ENCODE data around the gene PBX1. TPM values are rescaled to one million over a fixed set of nuclear protein-coding genes. Genes with fewer than 3 reads are reported as not detected.

The PBX1 gene
- total and polyA plus RNA-seq, 2 experiments from 2014 or later: 40.0 to 104 TPM

DNA sequence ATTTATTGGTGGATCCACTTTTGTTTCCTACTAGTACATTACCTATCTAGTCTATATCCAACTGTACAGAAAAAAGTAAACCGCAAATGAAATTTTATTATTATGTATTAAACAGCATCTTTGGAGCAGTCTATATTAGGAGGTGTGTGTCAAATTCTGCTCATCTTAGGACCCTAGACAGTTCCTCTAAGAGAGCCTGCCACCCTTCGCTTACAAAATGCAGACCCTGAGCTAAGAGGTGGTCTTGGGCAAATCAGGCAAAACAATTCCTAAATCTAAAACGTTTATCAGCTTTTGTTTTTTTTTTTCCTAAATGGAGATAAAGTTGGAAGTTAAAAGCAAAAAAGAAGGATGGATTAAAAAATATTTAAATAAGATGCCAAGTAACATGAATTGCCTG, 85.3 kb downstream of the PBX1 start:
- Histone ChIP-seq H3K4me3 (no peak overlapping the region), H3K27me3 (ENCODE audit: insufficient read depth) (no peaks in the 10 kb centered on the region), H3K27ac (ENCODE audit: low read depth) (no peak overlapping the region), H3K9me2 (ENCODE audit: insufficient read depth) (no peaks in the 10 kb centered on the region), H3K4me2 (no peak overlapping the region), H2AFZ (no peak overlapping the region), H4K20me1 (replicated peaks; ENCODE audit: insufficient read depth) (peaks cover 27% of the 10 kb centered on the region), H3K4me1 (ENCODE audit: insufficient read depth) (peaks cover 66% of the 10 kb centered on the region), H3K79me2 (replicated peaks; ENCODE audit: insufficient read depth) (peaks cover 100% of the 10 kb centered on the region), H3K36me3 (ENCODE audit: insufficient read depth) (peaks cover 4% of the 10 kb centered on the region; the same call in 1 of the 2 replicates), H3F3A (replicated peaks; ENCODE audit: low read depth) (no peaks in the 10 kb centered on the region)
- Mint-ChIP-seq H3K36me3 (ENCODE audit: low read depth) (peaks cover 21% of the 10 kb centered on the region), H3K9me3 (no peaks in the 10 kb centered on the region), H3K27me3 (ENCODE audit: insufficient read depth, low read depth, poor library complexity) (peaks cover 16% of the 10 kb centered on the region), H3K27ac (no peak overlapping the region), H3K4me3 (no peak overlapping the region), H3K4me1 (peaks cover 65% of the 10 kb centered on the region)
- DNase-seq (ENCODE audit: low spot score): no peak
- ATAC-seq: no peak
- TF ChIP-seq EZH2 (IDR thresholded peaks at IDR 0.05; ENCODE audit: low read depth, unreplicated experiment): no peak
- TF ChIP-seq CTCF (conservative IDR thresholded peaks at IDR 0.05; ENCODE audit: low read depth in 2 of 2): no peak
- TF ChIP-seq STAT1 (IDR thresholded peaks at IDR 0.05; ENCODE audit: unreplicated experiment): no peak
- no peak for TF ChIP-seq ZNF114 (CRISPR knock-in tag; IDR thresholded peaks at IDR 0.05)

- Histone ChIP-seq H3F3A (replicated peaks; ENCODE audit: low read depth) (no peaks in the 10 kb centered on the region), H3K4me1 (ENCODE audit: insufficient read depth) (peaks cover 70% of the 10 kb centered on the region), H3K4me2 (no peak overlapping the region), H3K27ac (ENCODE audit: low read depth) (peak overlapping the region; percentile 76), H3K9me2 (ENCODE audit: insufficient read depth) (no peaks in the 10 kb centered on the region), H3K36me3 (ENCODE audit: insufficient read depth) (peaks cover 4% of the 10 kb centered on the region; the same call in 1 of the 2 replicates), H3K4me3 (no peak overlapping the region), H4K20me1 (replicated peaks; ENCODE audit: insufficient read depth) (peaks cover 27% of the 10 kb centered on the region), H3K27me3 (ENCODE audit: insufficient read depth) (no peaks in the 10 kb centered on the region), H2AFZ (no peak overlapping the region), H3K79me2 (replicated peaks; ENCODE audit: insufficient read depth) (peaks cover 100% of the 10 kb centered on the region)
- H3K4me1 Mint-ChIP-seq: peaks cover 69% of the 10 kb centered on the region
- H3K4me3 Mint-ChIP-seq: no peak overlapping the region
- no peak for ATAC-seq
- H3K27ac Mint-ChIP-seq: peak overlapping the region; percentile 71; the same call in 1 of the 2 replicates
- peaks cover 20% of the 10 kb centered on the region for H3K27me3 Mint-ChIP-seq (ENCODE audit: insufficient read depth, low read depth, poor library complexity)
- no peak for DNase-seq (ENCODE audit: low spot score)
- peaks cover 21% of the 10 kb centered on the region for H3K36me3 Mint-ChIP-seq (ENCODE audit: low read depth)
- H3K9me3 Mint-ChIP-seq: no peaks in the 10 kb centered on the region
- no peak for TF ChIP-seq JUNB (IDR thresholded peaks at IDR 0.05; ENCODE audit: unreplicated experiment)
- no peak for TF ChIP-seq STAT1 (IDR thresholded peaks at IDR 0.05; ENCODE audit: unreplicated experiment)
- TF ChIP-seq EZH2 (IDR thresholded peaks at IDR 0.05; ENCODE audit: low read depth, unreplicated experiment): no peak
- no peak for TF ChIP-seq ZNF114 (CRISPR knock-in tag; IDR thresholded peaks at IDR 0.05)
- TF ChIP-seq ZNF331 (CRISPR knock-in tag; IDR thresholded peaks at IDR 0.05; ENCODE audit: low read depth): no peak
- TF ChIP-seq CREB1 (CRISPR knock-in tag; IDR thresholded peaks at IDR 0.05; ENCODE audit: low read depth): no peak
- TF ChIP-seq, protein P1, sequence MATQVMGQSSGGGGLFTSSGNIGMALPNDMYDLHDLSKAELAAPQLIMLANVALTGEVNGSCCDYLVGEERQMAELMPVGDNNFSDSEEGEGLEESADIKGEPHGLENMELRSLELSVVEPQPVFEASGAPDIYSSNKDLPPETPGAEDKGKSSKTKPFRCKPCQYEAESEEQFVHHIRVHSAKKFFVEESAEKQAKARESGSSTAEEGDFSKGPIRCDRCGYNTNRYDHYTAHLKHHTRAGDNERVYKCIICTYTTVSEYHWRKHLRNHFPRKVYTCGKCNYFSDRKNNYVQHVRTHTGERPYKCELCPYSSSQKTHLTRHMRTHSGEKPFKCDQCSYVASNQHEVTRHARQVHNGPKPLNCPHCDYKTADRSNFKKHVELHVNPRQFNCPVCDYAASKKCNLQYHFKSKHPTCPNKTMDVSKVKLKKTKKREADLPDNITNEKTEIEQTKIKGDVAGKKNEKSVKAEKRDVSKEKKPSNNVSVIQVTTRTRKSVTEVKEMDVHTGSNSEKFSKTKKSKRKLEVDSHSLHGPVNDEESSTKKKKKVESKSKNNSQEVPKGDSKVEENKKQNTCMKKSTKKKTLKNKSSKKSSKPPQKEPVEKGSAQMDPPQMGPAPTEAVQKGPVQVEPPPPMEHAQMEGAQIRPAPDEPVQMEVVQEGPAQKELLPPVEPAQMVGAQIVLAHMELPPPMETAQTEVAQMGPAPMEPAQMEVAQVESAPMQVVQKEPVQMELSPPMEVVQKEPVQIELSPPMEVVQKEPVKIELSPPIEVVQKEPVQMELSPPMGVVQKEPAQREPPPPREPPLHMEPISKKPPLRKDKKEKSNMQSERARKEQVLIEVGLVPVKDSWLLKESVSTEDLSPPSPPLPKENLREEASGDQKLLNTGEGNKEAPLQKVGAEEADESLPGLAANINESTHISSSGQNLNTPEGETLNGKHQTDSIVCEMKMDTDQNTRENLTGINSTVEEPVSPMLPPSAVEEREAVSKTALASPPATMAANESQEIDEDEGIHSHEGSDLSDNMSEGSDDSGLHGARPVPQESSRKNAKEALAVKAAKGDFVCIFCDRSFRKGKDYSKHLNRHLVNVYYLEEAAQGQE (IDR thresholded peaks at IDR 0.05; ENCODE audit: unreplicated experiment): no peak
- TF ChIP-seq ETS1 (IDR thresholded peaks at IDR 0.05): no peak
- no peak for TF ChIP-seq CTCF (conservative IDR thresholded peaks at IDR 0.05; ENCODE audit: low read depth in 2 of 2)
- TF ChIP-seq POLR2AphosphoS5 (IDR thresholded peaks at IDR 0.05; ENCODE audit: low read depth): no peak
- no peak for TF ChIP-seq EZH2phosphoT487 (IDR thresholded peaks at IDR 0.05; ENCODE audit: unreplicated experiment)
- no peak for TF ChIP-seq NANOG (IDR thresholded peaks at IDR 0.05; ENCODE audit: borderline replicate concordance)
Measured at GRCh38 chr1:164644774-164645644, 86.0 kb downstream of the PBX1 start.

All from GM23338 (cell line).